GM21390 (cell line): ENCODE measurements around the gene NT5C3A.

Source experiments
- ATAC-seq: cut with Tn5 transposase; IDR thresholded peaks from one replicate; pipeline ENCODE4 v1.9.1; 2021; ENCODE audit not compliant: unreplicated experiment

NT5C3A gene

GRCh38 chr7:33076737-33077136, 14.2 kb upstream of the NT5C3A start:
- ATAC-seq = peak; percentile 67

- ATAC-seq = no peak
These were observed 13.4 kb upstream of the NT5C3A start for GRCh38 chr7:33075818-33076518.

- ATAC-seq = no peak
These were observed 10.7 kb upstream of the NT5C3A start for GRCh38 chr7:33073243-33073642.

GRCh38 chr7:33072471-33072870, 9.9 kb upstream of the NT5C3A start:
- ATAC-seq = no peak

- ATAC-seq = no peak
These were observed 8.3 kb upstream of the NT5C3A start for GRCh38 chr7:33070831-33071230.

- ATAC-seq = no peak
These were observed 7.7 kb upstream of the NT5C3A start for GRCh38 chr7:33070277-33070676.

- no peak for ATAC-seq
These were observed 5.3 kb upstream of the NT5C3A start for GRCh38 chr7:33067921-33068320.

GRCh38 chr7:33066771-33067170, 4.2 kb upstream of the NT5C3A start:
- no peak for ATAC-seq

GRCh38 chr7:33065981-33066380, 3.4 kb upstream of the NT5C3A start:
- ATAC-seq = no peak

- ATAC-seq = peak; percentile 94
These were observed 337 bp upstream of the NT5C3A start for GRCh38 chr7:33062782-33063443.

- ATAC-seq = no peak
These were observed 1.2 kb downstream of the NT5C3A start for GRCh38 chr7:33061282-33061937.

GRCh38 chr7:33059635-33060034, 2.9 kb downstream of the NT5C3A start:
- no peak for ATAC-seq

GRCh38 chr7:33055158-33055557, 7.4 kb downstream of the NT5C3A start:
- no peak for ATAC-seq

GRCh38 chr7:33054261-33054964, 8.2 kb downstream of the NT5C3A start:
- ATAC-seq = no peak

GRCh38 chr7:33053721-33054120, 8.9 kb downstream of the NT5C3A start:
- no peak for ATAC-seq

GRCh38 chr7:33050535-33051318, 11.8 kb downstream of the NT5C3A start:
- peak; percentile 50 for ATAC-seq

- no peak for ATAC-seq
These were observed 13.9 kb downstream of the NT5C3A start for GRCh38 chr7:33048704-33049103.

GRCh38 chr7:33048257-33048656, 14.3 kb downstream of the NT5C3A start:
- ATAC-seq = no peak

- ATAC-seq = peak; percentile 36
These were observed 17.6 kb downstream of the NT5C3A start for GRCh38 chr7:33044986-33045385.

- no peak for ATAC-seq
These were observed 18.2 kb downstream of the NT5C3A start for GRCh38 chr7:33044401-33044718.
